WTC11 (cell line): Measurements from ENCODE around the gene SYNGR1. TPM values are rescaled to one million over a fixed set of nuclear protein-coding genes. Genes with fewer than 3 reads are reported as not detected.

ENCODE experiments used
- ATAC-seq: fragments of 200-7000 bp; cut with Tn5 transposase; 2 replicates; pipeline ENCODE4 v1.10.0; 2021; ENCODE audit warnings: mild to moderate bottlenecking, moderate library complexity
- CTCF ChIA-PET: fragments of 300-600 bp; sonication (Branson Sonifier 250); formaldehyde crosslinking; loops from one replicate; lab custom pipeline; 2021; ENCODE audit warnings: antibody characterized with exemption; lab: Charles Lee
- POLR2A ChIA-PET: fragments of 350-600 bp; sonication (Branson Sonifier 250); formaldehyde crosslinking; loops from one replicate; lab custom pipeline; 2021; ENCODE audit warnings: antibody characterized with exemption; lab: Charles Lee
- DNase-seq: peaks from one replicate; pipeline ENCODE4 v3.0.0; 2021; ENCODE audit warnings: low spot score
- H3K27ac Mint-ChIP-seq: 2 replicates; pipeline ENCODE4 v1.8.0; 2021; ENCODE audit warnings: mixed read lengths
- H3K27me3 Mint-ChIP-seq: 2 replicates; pipeline ENCODE4 v1.8.0; 2021; ENCODE audit warnings: low read depth, mild to moderate bottlenecking, moderate library complexity, mixed read lengths
- H3K36me3 Mint-ChIP-seq: 2 replicates; pipeline ENCODE4 v1.8.0; 2021; ENCODE audit warnings: mixed read lengths
- H3K4me1 Mint-ChIP-seq: 2 replicates; pipeline ENCODE4 v1.8.0; 2022; ENCODE audit warnings: mixed read lengths
- H3K4me3 Mint-ChIP-seq: 2 replicates; pipeline ENCODE4 v1.8.0; 2021; ENCODE audit warnings: mild to moderate bottlenecking, moderate library complexity, mixed read lengths
- H3K9me3 Mint-ChIP-seq: 2 replicates; pipeline ENCODE4 v1.8.0; 2021; ENCODE audit warnings: mixed read lengths
- E2F1 ChIP-seq: sonication (generic); formaldehyde crosslinking; IDR thresholded peaks from 2 replicates; pipeline ENCODE4 v1.8.0; 2022; ENCODE audit warnings: mild to moderate bottlenecking, missing genetic modification reagents
- ERG ChIP-seq: fragments of 250-450 bp; sonication (Bioruptor Pico); IDR thresholded peaks from 2 replicates; pipeline ENCODE4 v1.8.0; 2021; ENCODE audit warnings: mild to moderate bottlenecking
- ETV6 ChIP-seq: sonication (generic); formaldehyde crosslinking; IDR thresholded peaks from 2 replicates; pipeline ENCODE4 v1.8.1; 2022; ENCODE audit warnings: mild to moderate bottlenecking, missing genetic modification reagents
- FOXJ3 ChIP-seq: sonication (generic); formaldehyde crosslinking; IDR thresholded peaks from 2 replicates; pipeline ENCODE4 v1.9.0; 2021; ENCODE audit warnings: missing genetic modification reagents, mild to moderate bottlenecking, borderline replicate concordance
- FOXK1 ChIP-seq: sonication (generic); formaldehyde crosslinking; IDR thresholded peaks from 2 replicates; pipeline ENCODE4 v1.8.0; 2022; ENCODE audit warnings: mild to moderate bottlenecking, moderate library complexity, missing genetic modification reagents
- HMGXB4 ChIP-seq: sonication (generic); formaldehyde crosslinking; IDR thresholded peaks from 2 replicates; pipeline ENCODE4 v1.8.1; 2023; ENCODE audit warnings: mild to moderate bottlenecking, moderate library complexity, missing genetic modification reagents
- JUN ChIP-seq: sonication (generic); formaldehyde crosslinking; IDR thresholded peaks from 2 replicates; pipeline ENCODE4 v1.8.0; 2023; ENCODE audit warnings: mild to moderate bottlenecking, missing genetic modification reagents
- NFYB ChIP-seq: sonication (generic); formaldehyde crosslinking; conservative IDR thresholded peaks from 2 replicates; pipeline ENCODE4 v1.8.0; 2022; ENCODE audit warnings: low read depth, missing genetic modification reagents
- NR2C2 ChIP-seq: sonication (generic); formaldehyde crosslinking; IDR thresholded peaks from 2 replicates; pipeline ENCODE4 v1.8.0; 2022; ENCODE audit warnings: mild to moderate bottlenecking, missing genetic modification reagents
- SMAD3 ChIP-seq: sonication (generic); formaldehyde crosslinking; IDR thresholded peaks from 2 replicates; pipeline ENCODE4 v1.8.0; 2022; ENCODE audit warnings: missing genetic modification reagents, mild to moderate bottlenecking, borderline replicate concordance
- SMAD4 ChIP-seq: sonication (generic); formaldehyde crosslinking; IDR thresholded peaks from 2 replicates; pipeline ENCODE4 v1.8.0; 2022; ENCODE audit warnings: mild to moderate bottlenecking, missing genetic modification reagents
- TP53 ChIP-seq: sonication (generic); formaldehyde crosslinking; IDR thresholded peaks from 2 replicates; pipeline ENCODE4 v1.8.1; 2023; ENCODE audit warnings: mild to moderate bottlenecking, missing genetic modification reagents
- USF2 ChIP-seq: sonication (generic); formaldehyde crosslinking; IDR thresholded peaks from 2 replicates; pipeline ENCODE4 v1.8.1; 2023; ENCODE audit warnings: mild to moderate bottlenecking, missing genetic modification reagents, moderate library complexity
- ZBTB21 ChIP-seq: sonication (generic); formaldehyde crosslinking; IDR thresholded peaks from 2 replicates; pipeline ENCODE4 v1.8.1; 2023; ENCODE audit warnings: mild to moderate bottlenecking, missing genetic modification reagents, borderline replicate concordance
- ZNF138 ChIP-seq: sonication (generic); formaldehyde crosslinking; conservative IDR thresholded peaks from 2 replicates; pipeline ENCODE4 v1.8.1; 2022; ENCODE audit warnings: mild to moderate bottlenecking, moderate library complexity, missing genetic modification reagents
- ZNF219 ChIP-seq: sonication (generic); formaldehyde crosslinking; IDR thresholded peaks from 2 replicates; pipeline ENCODE4 v1.8.0; 2023; ENCODE audit warnings: missing genetic modification reagents, mild to moderate bottlenecking, borderline replicate concordance
- ZNF232 ChIP-seq: sonication (generic); formaldehyde crosslinking; IDR thresholded peaks from 2 replicates; pipeline ENCODE4 v1.8.0; 2022; ENCODE audit warnings: mild to moderate bottlenecking, missing genetic modification reagents
- ZNF281 ChIP-seq: sonication (generic); formaldehyde crosslinking; IDR thresholded peaks from 2 replicates; pipeline ENCODE4 v1.8.0; 2023; ENCODE audit warnings: mild to moderate bottlenecking, missing genetic modification reagents
- ZNF425 ChIP-seq: fragments of 250-450 bp; sonication (Bioruptor Pico); conservative IDR thresholded peaks from 2 replicates; pipeline ENCODE4 v1.9.0; 2021; ENCODE audit warnings: mild to moderate bottlenecking
- total RNA-seq: library from RNA; stranded (reverse); gene quantifications from 3 replicates; pipeline ENCODE4 v1.2.3, GENCODE V29; 2021

The SYNGR1 gene
- total RNA-seq, 1 experiment from 2014 or later: 35.3 TPM

- no peak for TF ChIP-seq ZNF138 (CRISPR knock-in tag)
- TF ChIP-seq TP53 (CRISPR knock-in tag): no peak
- TF ChIP-seq JUN (CRISPR knock-in tag): no peak
- TF ChIP-seq NFYB (CRISPR knock-in tag): no peak
- TF ChIP-seq ZNF219 (CRISPR knock-in tag): no peak
- TF ChIP-seq ZNF281 (CRISPR knock-in tag): no peak
Observed at GRCh38 chr22:39369586-39369985, 19.8 kb downstream of the SYNGR1 start (continued).

GRCh38 chr22:39371732-39372131, 21.9 kb downstream of the SYNGR1 start:
- ChIA-PET CTCF (interaction anchor here (0.6 to 1.1 kb wide), 3 partner anchors 9 to 124 kb away, joined by 3 read pairs; no protein-coding TSS in a partner anchor), POLR2A (no interaction called here)
- TF ChIP-seq SMAD4 (CRISPR knock-in tag) (no peak), ETV6 (CRISPR knock-in tag) (no peak), FOXJ3 (CRISPR knock-in tag) (no peak), E2F1 (no peak), SMAD3 (CRISPR knock-in tag) (no peak), ZNF232 (CRISPR knock-in tag) (no peak), NR2C2 (CRISPR knock-in tag) (no peak), ZNF425 (no peak)

GRCh38 chr22:39374191-39374590, 24.4 kb downstream of the SYNGR1 start:
- no peaks in the 10 kb centered on the region for H3K27me3 Mint-ChIP-seq
- TF ChIP-seq ZNF281 (CRISPR knock-in tag): no peak
- TF ChIP-seq USF2 (CRISPR knock-in tag): no peak
- TF ChIP-seq ZBTB21 (CRISPR knock-in tag): no peak
- TF ChIP-seq ERG: no peak
- TF ChIP-seq HMGXB4 (CRISPR knock-in tag): no peak
- TF ChIP-seq FOXK1 (CRISPR knock-in tag): no peak
- TF ChIP-seq, all 79 proteins: peak for 0
- Mint-ChIP-seq H3K9me3 (peaks cover 5% of the 10 kb centered on the region; the same call in 1 of the 2 replicates), H3K4me3 (no peak overlapping the region), H3K27ac (no peak overlapping the region), H3K36me3 (peaks cover 5% of the 10 kb centered on the region), H3K4me1 (peaks cover 9% of the 10 kb centered on the region; the same call in 1 of the 2 replicates)
- DNase-seq: peak; percentile 57
- POLR2A ChIA-PET: no interaction called here
- ATAC-seq: peak; percentile 77
- CTCF ChIA-PET: interaction anchor here (1.0 to 2.6 kb wide), 6 partner anchors 31 to 141 kb away, joined by 3 to 16 read pairs (median 4); no protein-coding TSS in a partner anchor

More at GRCh38 chr22:39371732-39372131, 21.9 kb downstream of the SYNGR1 start:
- Mint-ChIP-seq H3K4me1 (peaks cover 15% of the 10 kb centered on the region; the same call in 1 of the 2 replicates), H3K27ac (no peak overlapping the region), H3K4me3 (no peak overlapping the region), H3K9me3 (peaks cover 5% of the 10 kb centered on the region; the same call in 1 of the 2 replicates), H3K36me3 (peaks cover 5% of the 10 kb centered on the region), H3K27me3 (no peaks in the 10 kb centered on the region)
- ATAC-seq (no peak), DNase-seq (no peak)
